H9 (cell line): Measurements from ENCODE around the gene FAM151A. TPM values are rescaled to one million over a fixed set of nuclear protein-coding genes. Genes with fewer than 3 reads are reported as not detected.

ENCODE experiments used
- DNase-seq: peaks from one replicate; pipeline ENCODE4 v3.0.0-alpha.2; 2017
- H2AFZ ChIP-seq: one replicate; pipeline ENCODE4 v1.6.1; 2013; ENCODE audit warnings: mild to moderate bottlenecking, low read length, control low read depth, moderate library complexity
- H2AK5ac ChIP-seq: 2 replicates; pipeline ENCODE4 v1.6.1; 2013; ENCODE audit warnings: low read length, control low read depth, mixed read lengths; ENCODE audit not compliant: insufficient read length
- H2BK120ac ChIP-seq: one replicate; pipeline ENCODE4 v1.6.1; 2013; ENCODE audit warnings: low read depth, mild to moderate bottlenecking, low read length, control low read depth, inconsistent platforms; ENCODE audit not compliant: poor library complexity, severe bottlenecking
- H2BK12ac ChIP-seq: 2 replicates; pipeline ENCODE4 v1.6.1; 2013; ENCODE audit warnings: low read length, control low read depth, mixed read lengths, low read depth; ENCODE audit not compliant: insufficient read length
- H2BK15ac ChIP-seq: 2 replicates; pipeline ENCODE4 v1.6.1; 2013; ENCODE audit warnings: low read depth, low read length, control low read depth
- H2BK20ac ChIP-seq: one replicate; pipeline ENCODE4 v1.6.1; 2013; ENCODE audit warnings: low read depth, mild to moderate bottlenecking, low read length, control low read depth, inconsistent platforms; ENCODE audit not compliant: poor library complexity, severe bottlenecking
- H2BK5ac ChIP-seq: 2 replicates; pipeline ENCODE4 v1.6.1; 2013; ENCODE audit warnings: low read length, control low read depth, mixed read lengths; ENCODE audit not compliant: insufficient read length
- H3K14ac ChIP-seq: 2 replicates; pipeline ENCODE4 v1.6.1; 2013; ENCODE audit warnings: low read length, control low read depth; ENCODE audit not compliant: insufficient read depth
- H3K18ac ChIP-seq: 2 replicates; pipeline ENCODE4 v1.6.1; 2013; ENCODE audit warnings: low read depth, mild to moderate bottlenecking, mixed read lengths, low read length, control low read depth; ENCODE audit not compliant: insufficient read length
- H3K23ac ChIP-seq: 2 replicates; pipeline ENCODE4 v1.6.1; 2013; ENCODE audit warnings: low read length, control low read depth, mixed read lengths, low read depth; ENCODE audit not compliant: insufficient read length
- H3K23me2 ChIP-seq: 2 replicates; pipeline ENCODE4 v1.6.1; 2013; ENCODE audit warnings: low read depth, mild to moderate bottlenecking, mixed read lengths, low read length, control low read depth; ENCODE audit not compliant: insufficient read length, poor library complexity, severe bottlenecking
- H3K27ac ChIP-seq: 2 replicates; pipeline ENCODE4 v1.5.1; 2013; ENCODE audit warnings: low read length, control low read depth, mixed read lengths, low read depth; ENCODE audit not compliant: insufficient read length
- H3K27me3 ChIP-seq: 2 replicates; pipeline ENCODE4 v1.6.1; 2013; ENCODE audit warnings: low read length, control low read depth, inconsistent platforms; ENCODE audit not compliant: insufficient read depth
- H3K4ac ChIP-seq: 2 replicates; pipeline ENCODE4 v1.6.1; 2013; ENCODE audit warnings: low read depth, mild to moderate bottlenecking, control low read depth, inconsistent platforms, low read length, moderate library complexity
- H3K4me1 ChIP-seq: 2 replicates; pipeline ENCODE4 v1.6.1; 2013; ENCODE audit warnings: low read length, control low read depth, inconsistent platforms; ENCODE audit not compliant: insufficient read depth
- H3K4me2 ChIP-seq: 2 replicates; pipeline ENCODE4 v1.6.1; 2013; ENCODE audit warnings: low read length, control low read depth, mixed read lengths; ENCODE audit not compliant: insufficient read length, insufficient read depth
- H3K56ac ChIP-seq: 2 replicates; pipeline ENCODE4 v1.6.1; 2013; ENCODE audit warnings: low read depth, mild to moderate bottlenecking, mixed read lengths, low read length, control low read depth; ENCODE audit not compliant: insufficient read length
- H3K79me1 ChIP-seq: 2 replicates; pipeline ENCODE4 v1.6.1; 2013; ENCODE audit warnings: low read depth, mild to moderate bottlenecking, moderate library complexity, low read length, control low read depth, inconsistent platforms; ENCODE audit not compliant: insufficient read depth, poor library complexity, severe bottlenecking
- H3K79me2 ChIP-seq: 2 replicates; pipeline ENCODE4 v1.6.1; 2013; ENCODE audit warnings: low read length, control low read depth, inconsistent platforms; ENCODE audit not compliant: insufficient read depth
- H3K9ac ChIP-seq: 2 replicates; pipeline ENCODE4 v1.6.1; 2013; ENCODE audit warnings: low read length, control low read depth, mixed read lengths; ENCODE audit not compliant: insufficient read length; ENCODE audit errors: extremely low read depth
- H3K9me3 ChIP-seq: one replicate; pipeline ENCODE4 v1.6.1; 2013; ENCODE audit warnings: low read depth, low read length, inconsistent platforms; ENCODE audit not compliant: control insufficient read depth
- H3T11ph ChIP-seq: one replicate; pipeline ENCODE4 v1.6.1; 2013; ENCODE audit warnings: mild to moderate bottlenecking, low read length, control low read depth, inconsistent platforms
- H4K20me1 ChIP-seq: one replicate; pipeline ENCODE4 v1.6.1; 2013; ENCODE audit not compliant: control insufficient read depth, insufficient read length, insufficient read depth
- H4K5ac ChIP-seq: 2 replicates; pipeline ENCODE4 v1.6.1; 2013; ENCODE audit warnings: low read depth, mild to moderate bottlenecking, mixed read lengths, low read length, control low read depth; ENCODE audit not compliant: insufficient read length
- H4K8ac ChIP-seq: replicated peaks from 2 replicates; pipeline ENCODE4 v1.6.1; 2013; ENCODE audit warnings: low read length, control low read depth, mixed read lengths, low read depth; ENCODE audit not compliant: insufficient read length
- H4K91ac ChIP-seq: 2 replicates; pipeline ENCODE4 v1.6.1; 2013; ENCODE audit warnings: low read depth, mild to moderate bottlenecking, moderate library complexity, mixed read lengths, low read length, control low read depth; ENCODE audit not compliant: insufficient read length
- H3K27ac Mint-ChIP-seq, 3 experiments: 2 replicates in 2 of 3; 3 replicates in 1 of 3; pipeline ENCODE4 v1.8.0; 2020 to 2021; ENCODE audit warnings: mixed read lengths in 3 of 3, mild to moderate bottlenecking in 1 of 3, moderate library complexity in 1 of 3
- H3K27me3 Mint-ChIP-seq: 2 replicates; pipeline ENCODE4 v1.8.0; 2021; ENCODE audit warnings: low read depth, mild to moderate bottlenecking, moderate library complexity, mixed read lengths
- H3K36me3 Mint-ChIP-seq, 3 experiments: 2 replicates in 2 of 3; 3 replicates in 1 of 3; pipeline ENCODE4 v1.8.0; 2020 to 2021; ENCODE audit warnings: low read depth in 3 of 3, mixed read lengths in 3 of 3; ENCODE audit not compliant: insufficient read depth in 1 of 3
- H3K4me1 Mint-ChIP-seq, 2 experiments: 2 replicates each; pipeline ENCODE4 v1.8.0; 2020; ENCODE audit warnings: mixed read lengths in 2 of 2
- H3K4me3 Mint-ChIP-seq, 2 experiments: 2 replicates in 1 of 2; 3 replicates in 1 of 2; pipeline ENCODE4 v1.8.0; 2020 to 2021; ENCODE audit warnings: mild to moderate bottlenecking in 2 of 2, mixed read lengths in 2 of 2, moderate library complexity in 1 of 2
- H3K9me3 Mint-ChIP-seq, 2 experiments: 2 replicates in 1 of 2; 3 replicates in 1 of 2; pipeline ENCODE4 v1.8.0; 2020; ENCODE audit warnings: mild to moderate bottlenecking in 2 of 2, mixed read lengths in 2 of 2, moderate library complexity in 1 of 2
- WGBS: extraction: QIAGEN DNeasy Blood & Tissue Kit; methylation state at CpG from one replicate; pipeline ENCODE4 v1.1.7; 2013; ENCODE audit warnings: missing lambda C conversion rate, low lambda C conversion rate, mixed read lengths; ENCODE audit not compliant: insufficient read length; ENCODE audit errors: extremely low coverage; 5-methylcytosine and 5-hydroxymethylcytosine counted together
- total RNA-seq: library from RNA; stranded (reverse); gene quantifications from 2 replicates; pipeline ENCODE4 v1.2.1, GENCODE V29; 2021
- TF ChIP-seq, protein P1 (sequence below): fragments of 200-600 bp; sonication (generic); conservative IDR thresholded peaks from 3 replicates; pipeline ENCODE4 v1.8.0; 2021; ENCODE audit warnings: antibody characterized with exemption, mild to moderate bottlenecking

FAM151A gene
- total RNA-seq, 1 experiment from 2014 or later: not detected

DNA sequence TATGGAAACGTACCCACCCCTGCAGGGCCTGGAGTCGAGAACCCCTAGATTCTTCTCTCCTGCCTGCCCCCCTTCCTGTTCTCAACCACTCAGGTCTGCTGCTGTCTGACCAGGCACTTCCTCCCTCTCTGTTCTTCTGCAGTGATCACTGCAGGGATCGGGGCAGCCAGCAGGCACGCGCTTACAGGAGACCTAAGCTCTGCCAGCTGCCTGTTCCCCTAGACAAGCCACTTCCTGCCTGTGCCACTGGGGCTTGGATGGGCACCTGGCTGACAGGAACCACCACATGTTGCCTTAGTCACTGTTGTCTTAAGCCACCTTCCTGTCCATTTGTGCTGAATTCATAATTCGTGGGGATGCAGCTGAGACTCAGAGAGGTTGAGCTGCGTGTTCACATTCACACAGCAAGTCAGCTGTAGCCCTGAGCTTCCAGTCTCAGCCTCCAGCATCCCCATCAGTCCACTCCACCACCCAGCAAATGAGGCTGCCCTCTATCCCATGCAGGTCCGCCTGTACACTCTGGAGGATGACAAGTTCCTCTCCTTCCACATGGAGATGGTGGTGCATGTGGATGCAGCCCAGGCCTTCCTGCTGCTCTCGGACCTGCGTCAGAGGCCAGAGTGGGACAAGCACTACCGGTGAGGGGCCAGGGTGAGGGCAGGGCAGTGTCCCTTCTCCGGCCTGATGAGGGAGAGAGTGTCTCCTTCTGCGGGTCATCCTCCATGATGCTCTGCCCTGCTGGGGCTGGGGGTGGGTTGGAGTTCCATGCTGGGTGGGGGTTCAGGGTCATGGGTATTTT is 18.6 kb downstream of the FAM151A start:
- peaks cover 3 to 17% of the 10 kb centered on the region in 2 experiments; a peak in 3 of 4 replicates for H3K4me1 Mint-ChIP-seq
- Histone ChIP-seq H3T11ph (no peak overlapping the region), H4K20me1 (no peaks in the 10 kb centered on the region), H2BK12ac (no peak overlapping the region), H3K18ac (no peak overlapping the region), H3K23ac (no peak overlapping the region), H4K8ac (no peak overlapping the region), H3K9ac (no peak overlapping the region), H3K4ac (no peak overlapping the region), H3K14ac (no peak overlapping the region), H3K4me2 (no peak overlapping the region), H2BK20ac (no peak overlapping the region), H2BK5ac (no peak overlapping the region), H4K91ac (no peak overlapping the region), H2AK5ac (no peak overlapping the region), H3K79me1 (no peaks in the 10 kb centered on the region), H3K23me2 (no peaks in the 10 kb centered on the region), H3K56ac (no peak overlapping the region), H3K9me3 (no peaks in the 10 kb centered on the region), H2BK15ac (no peak overlapping the region), H2AFZ (no peak overlapping the region), H3K27ac (no peak overlapping the region), H2BK120ac (no peak overlapping the region), H3K4me1 (no peaks in the 10 kb centered on the region), H3K27me3 (no peaks in the 10 kb centered on the region), H3K79me2 (no peaks in the 10 kb centered on the region), H4K5ac (no peak overlapping the region)
- H3K4me3 Mint-ChIP-seq: no peak overlapping the region
- peaks cover 1% of the 10 kb centered on the region; the same call in 1 of the 2 replicates for H3K27me3 Mint-ChIP-seq
- H3K36me3 Mint-ChIP-seq: no peaks in the 10 kb centered on the region; a peak in 2 of 7 replicates
- H3K9me3 Mint-ChIP-seq: no peaks in the 10 kb centered on the region; a peak in 1 of 5 replicates
- peak overlapping the region; percentile 12 to 74 (median 33); a peak in 1 of 7 replicates for H3K27ac Mint-ChIP-seq
- no peak for DNase-seq
- WGBS: no CpG with 5 or more reads among the region's 13 CpGs
- TF ChIP-seq, protein P1, sequence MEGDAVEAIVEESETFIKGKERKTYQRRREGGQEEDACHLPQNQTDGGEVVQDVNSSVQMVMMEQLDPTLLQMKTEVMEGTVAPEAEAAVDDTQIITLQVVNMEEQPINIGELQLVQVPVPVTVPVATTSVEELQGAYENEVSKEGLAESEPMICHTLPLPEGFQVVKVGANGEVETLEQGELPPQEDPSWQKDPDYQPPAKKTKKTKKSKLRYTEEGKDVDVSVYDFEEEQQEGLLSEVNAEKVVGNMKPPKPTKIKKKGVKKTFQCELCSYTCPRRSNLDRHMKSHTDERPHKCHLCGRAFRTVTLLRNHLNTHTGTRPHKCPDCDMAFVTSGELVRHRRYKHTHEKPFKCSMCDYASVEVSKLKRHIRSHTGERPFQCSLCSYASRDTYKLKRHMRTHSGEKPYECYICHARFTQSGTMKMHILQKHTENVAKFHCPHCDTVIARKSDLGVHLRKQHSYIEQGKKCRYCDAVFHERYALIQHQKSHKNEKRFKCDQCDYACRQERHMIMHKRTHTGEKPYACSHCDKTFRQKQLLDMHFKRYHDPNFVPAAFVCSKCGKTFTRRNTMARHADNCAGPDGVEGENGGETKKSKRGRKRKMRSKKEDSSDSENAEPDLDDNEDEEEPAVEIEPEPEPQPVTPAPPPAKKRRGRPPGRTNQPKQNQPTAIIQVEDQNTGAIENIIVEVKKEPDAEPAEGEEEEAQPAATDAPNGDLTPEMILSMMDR: no peak
